ENCODE results near the gene TUBGCP6. TPM values are rescaled to one million over a fixed set of nuclear protein-coding genes. Genes with fewer than 3 reads are reported as not detected.

The TUBGCP6 gene, protein sequence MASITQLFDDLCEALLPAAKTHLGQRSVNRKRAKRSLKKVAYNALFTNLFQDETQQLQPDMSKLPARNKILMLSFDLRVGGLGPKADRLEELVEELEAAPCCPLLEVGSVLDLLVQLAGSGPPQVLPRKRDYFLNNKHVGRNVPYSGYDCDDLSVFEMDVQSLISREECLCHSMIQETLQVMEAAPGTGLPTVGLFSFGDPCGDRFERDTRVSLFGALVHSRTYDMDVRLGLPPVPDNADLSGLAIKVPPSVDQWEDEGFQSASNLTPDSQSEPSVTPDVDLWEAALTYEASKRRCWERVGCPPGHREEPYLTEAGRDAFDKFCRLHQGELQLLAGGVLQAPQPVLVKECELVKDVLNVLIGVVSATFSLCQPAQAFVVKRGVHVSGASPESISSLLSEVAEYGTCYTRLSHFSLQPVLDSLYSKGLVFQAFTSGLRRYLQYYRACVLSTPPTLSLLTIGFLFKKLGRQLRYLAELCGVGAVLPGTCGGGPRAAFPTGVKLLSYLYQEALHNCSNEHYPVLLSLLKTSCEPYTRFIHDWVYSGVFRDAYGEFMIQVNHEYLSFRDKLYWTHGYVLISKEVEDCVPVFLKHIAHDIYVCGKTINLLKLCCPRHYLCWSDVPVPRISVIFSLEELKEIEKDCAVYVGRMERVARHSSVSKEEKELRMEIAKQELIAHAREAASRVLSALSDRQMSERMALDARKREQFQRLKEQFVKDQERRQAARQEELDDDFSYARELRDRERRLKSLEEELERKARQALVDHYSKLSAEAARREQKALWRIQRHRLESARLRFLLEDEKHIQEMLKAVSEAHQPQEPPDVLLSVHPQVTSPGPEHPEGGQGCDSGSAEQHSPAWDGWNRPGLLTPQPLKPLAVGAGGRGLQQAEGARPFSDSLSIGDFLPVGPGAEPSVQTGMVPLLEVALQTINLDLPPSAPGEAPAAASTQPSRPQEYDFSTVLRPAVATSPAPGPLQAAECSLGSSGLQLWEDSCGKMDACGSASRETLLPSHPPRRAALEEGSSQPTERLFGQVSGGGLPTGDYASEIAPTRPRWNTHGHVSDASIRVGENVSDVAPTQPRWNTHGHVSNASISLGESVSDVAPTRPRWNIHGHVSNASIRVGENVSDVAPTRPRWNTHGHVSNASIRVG (N-terminal part only)
- 14.5 and 25.8 TPM in 2 replicates for total RNA-seq

DNA sequence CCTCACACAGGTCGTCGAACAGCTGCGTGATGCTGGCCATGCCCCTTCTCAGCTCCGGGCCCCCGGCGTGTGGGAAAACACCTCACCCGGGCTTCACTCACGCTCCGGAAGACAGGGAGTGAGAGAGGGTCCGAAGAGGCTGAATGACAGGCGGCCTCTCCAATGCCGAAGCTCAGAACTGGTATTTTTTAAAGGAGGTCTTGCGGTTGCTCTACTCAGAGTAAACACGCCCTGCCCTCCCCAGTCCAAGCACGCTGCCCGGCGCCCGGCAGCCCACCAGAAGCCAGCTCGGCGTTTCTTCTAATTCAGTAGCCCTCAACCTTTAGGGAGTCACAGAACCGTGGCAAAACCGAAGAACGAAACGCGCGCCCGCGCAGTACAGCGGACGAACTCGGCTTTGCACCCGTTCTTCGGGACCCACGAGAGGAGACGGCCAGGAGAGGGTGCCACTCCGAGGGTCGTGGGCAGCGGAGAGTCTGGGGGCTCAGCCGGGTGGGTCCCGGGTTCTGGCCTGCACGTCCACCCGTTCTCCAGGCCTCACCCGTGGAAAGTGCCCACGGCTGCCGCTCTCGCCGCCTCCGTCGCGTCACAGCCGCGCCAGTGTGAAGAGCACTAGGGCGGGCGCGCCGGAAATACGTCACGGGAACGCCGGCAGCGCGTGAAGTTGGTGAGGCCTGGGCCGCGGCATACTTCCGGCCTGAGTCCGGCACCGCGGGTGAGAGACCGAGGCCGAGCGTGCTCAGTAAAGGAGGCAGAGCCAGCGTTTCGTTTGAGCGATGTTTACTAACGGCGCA is at the start of gene TUBGCP6:
Gene TUBGCP6, minus strand, starts transcription at position 604 of the 794 bp plus-strand sequence. Its CDS starts 564 bp downstream, at position 40.

DNA sequence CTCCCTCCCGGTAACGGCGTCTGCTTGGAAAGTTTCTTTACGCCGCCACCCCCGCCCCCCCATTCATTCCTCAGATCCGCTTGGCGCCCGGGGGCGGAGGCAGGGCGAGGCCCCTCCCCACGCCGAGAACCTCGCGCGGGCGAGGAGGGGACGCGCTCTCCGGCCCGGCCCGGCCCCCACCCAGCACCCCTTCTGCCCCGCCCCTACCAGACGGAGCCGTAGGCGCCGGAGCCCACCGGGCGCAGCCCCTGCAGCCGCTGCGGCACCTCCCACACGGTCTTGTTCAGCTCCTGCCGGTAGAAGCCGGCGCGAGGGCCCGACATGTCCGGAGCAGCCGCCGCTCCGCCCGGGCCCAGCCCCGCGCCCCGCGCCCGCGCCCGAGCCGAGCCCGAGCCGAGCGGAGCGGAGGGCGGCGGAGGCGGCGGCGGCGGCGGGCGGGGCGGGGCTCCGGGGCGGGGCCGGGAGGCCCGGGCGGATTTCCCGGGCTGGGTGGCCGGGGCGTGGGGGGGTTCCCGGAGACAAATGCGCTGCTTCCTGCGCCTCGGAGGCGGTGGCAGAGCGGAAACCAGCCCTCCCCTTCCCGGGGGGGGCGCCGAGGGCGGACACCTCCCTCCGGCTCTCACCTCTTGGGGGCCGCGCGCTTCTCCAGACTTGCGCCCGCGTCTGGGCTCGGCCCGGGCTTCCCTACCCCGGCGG is 25.3 kb upstream of the TUBGCP6 start, which contains the start of gene MAPK11:
Gene MAPK11, minus strand, starts transcription at position 411 of the 696 bp plus-strand sequence. Its CDS starts 88 bp downstream, at position 323.

DNA sequence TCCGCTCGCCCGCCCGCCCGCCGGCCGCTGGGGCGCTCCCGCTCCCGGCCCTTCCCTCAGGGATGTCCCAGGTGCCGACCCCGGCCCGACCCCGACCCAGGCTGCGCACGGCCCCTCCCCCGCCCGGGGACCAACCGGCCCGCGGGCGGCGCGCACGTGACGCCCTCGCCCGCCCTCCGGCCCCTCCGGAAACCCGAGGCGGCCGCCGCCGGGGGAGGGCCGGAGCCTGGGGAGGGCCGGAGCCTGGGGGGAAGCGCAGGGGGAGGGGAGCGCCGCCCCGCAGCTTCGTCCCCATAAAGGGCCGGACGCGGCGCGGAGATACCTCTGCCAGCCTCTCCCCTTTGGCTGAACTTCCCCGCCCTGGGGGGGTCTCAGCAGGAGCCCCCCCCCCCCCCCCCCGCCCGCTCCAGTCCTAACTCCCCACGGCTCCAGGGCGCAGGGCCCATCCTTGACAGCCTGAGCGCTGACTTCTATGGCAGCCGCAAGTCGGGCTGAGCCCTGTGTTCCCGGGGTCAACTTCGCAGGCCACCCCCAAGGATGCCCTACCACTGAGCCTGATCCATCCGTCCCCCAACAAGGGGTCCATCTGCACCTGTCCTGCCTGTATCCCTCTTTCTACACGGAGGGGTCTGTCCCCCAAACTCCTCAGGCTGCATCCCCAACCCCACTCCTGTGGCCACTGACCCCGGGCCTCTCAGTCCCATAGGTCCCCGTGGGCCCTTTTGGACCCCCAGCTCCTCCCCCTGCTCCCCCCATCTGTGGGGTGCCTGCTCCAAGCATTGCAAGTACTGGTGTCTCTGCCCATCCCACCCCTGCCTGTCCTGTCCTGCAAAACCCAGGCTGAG is 17.0 kb upstream of the TUBGCP6 start, which contains the start of gene MAPK12:
Gene MAPK12, minus strand, starts transcription at position 69 of the 845 bp plus-strand sequence. CDS start 174 bp downstream, outside the sequence.

DNA sequence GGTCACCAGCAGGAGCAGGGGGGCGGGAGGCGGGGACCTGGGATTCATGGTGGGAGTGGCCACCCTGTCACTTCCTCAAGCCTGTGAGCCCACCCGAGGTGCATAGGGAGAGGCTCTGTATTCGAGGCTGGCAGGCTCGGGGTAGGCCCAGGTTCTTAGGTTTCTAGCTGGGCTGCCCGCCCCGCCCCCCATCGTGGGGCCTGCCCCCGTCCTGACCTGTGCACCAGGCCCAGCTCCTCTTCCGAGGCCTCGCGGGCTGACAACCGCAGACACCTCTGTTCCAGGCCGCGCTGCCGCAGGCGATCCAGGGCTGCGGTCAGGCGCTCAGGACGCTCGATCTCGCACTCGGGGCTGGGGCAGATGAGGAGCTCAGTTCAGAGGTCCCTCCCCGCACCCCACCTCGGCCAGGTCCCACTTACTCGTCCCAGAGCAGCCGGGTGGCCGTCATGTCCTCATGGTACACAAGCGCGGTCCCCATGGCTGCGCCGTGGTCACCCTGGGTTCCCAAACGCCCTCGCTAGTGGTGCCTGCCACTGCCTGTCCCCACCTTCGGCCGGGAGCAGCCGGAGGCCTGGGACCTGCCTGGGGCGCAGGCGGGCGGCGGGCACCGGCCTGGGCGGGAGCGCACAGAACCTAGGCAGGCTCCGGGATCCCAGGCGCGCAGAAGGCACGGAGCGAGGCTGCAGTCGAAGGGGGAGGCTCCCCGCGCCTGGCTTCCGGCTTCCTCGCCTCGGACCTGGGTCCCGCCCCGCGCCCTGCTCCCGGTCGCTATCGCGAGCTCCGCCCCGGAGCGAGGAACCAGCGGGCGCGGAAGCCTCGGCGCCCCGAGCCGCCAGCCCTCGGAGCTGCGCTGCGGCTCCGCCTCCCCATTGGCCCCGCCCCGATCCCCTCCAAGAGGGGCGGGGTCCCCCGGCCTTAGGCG is 6.0 kb upstream of the TUBGCP6 start, which contains the start of gene HDAC10:
Gene HDAC10, minus strand, starts transcription at position 711 of the 922 bp plus-strand sequence. Its CDS starts 233 bp downstream, at position 478.

DNA sequence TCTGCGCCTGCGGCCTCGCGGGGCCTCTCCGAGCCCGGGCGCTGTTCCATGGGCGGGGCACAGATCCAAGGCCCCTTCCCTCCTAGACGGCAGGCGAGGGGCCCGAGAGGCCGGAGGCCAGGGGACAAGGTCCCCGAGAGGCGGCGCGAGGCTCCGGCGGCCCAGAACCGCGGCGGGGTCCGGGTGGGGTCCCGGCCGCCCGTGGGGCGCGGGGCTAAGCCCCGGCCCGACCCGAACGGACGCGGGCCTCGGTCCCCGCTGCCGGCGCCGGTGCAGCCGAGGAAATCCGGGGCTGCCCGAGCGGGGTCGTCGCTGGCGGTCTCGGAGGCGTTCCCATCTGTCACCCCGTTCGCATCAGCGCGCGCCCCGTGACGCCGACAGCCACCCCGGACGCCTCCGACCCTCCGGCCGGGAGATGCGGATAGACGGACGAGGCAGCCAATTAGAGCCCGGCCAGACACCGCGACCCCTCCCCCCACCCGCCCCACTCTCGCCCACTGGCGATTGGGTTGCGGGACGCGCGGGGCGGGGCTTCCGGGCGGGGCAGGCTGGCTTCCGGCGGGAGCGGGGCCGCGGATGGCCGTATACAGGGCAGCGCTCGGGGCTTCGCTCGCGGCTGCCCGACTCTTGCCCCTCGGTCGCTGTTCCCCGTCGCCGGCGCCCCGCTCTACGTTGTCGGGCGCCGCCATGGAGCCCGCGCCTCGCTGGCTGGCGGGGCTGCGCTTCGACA is 44.2 kb downstream of the TUBGCP6 start, which contains the start of gene SELENOO:
Gene SELENOO, plus strand, starts transcription at position 551 of the 730 bp plus-strand sequence. Its CDS starts 26 bp downstream, at position 577.

DNA sequence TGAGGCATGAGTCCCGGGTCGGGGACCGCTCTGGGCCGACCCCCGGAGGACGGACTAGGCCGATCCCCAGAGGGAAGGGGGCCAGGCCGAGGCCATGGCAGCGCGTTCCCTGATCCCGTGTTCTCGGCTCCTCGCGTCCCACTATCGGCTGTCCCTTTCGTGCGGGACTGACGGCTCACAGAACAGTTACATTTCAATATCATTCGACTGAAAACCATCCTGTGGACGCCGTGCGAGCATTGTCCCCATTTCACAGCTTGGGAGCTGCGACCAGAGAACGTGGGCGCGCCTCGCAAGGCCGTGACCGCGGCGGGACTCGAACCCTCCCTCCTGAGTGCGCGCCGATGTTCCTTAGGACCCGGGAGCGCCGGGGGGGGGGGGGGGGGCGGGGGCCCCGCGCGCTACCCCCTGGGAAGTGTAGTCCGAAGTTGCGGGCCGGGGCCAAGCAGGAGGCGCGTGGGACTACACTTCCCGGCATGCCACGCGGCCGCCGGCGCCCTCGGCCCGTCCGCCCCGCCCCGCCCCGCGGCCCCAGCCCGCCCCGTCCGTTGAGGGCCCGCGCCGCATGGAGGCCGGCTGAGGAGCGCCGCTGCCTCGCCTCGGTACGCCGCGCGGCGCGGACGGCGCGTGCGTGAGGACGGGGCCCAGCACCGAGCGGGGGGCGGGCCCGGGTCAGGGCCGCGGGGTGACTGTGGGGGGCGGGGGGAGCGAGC is 59.3 kb downstream of the TUBGCP6 start, which contains the start of gene TRABD:
Gene TRABD, plus strand, starts transcription at position 539 of the 713 bp plus-strand sequence. CDS start 7,148 bp downstream, outside the sequence.

DNA sequence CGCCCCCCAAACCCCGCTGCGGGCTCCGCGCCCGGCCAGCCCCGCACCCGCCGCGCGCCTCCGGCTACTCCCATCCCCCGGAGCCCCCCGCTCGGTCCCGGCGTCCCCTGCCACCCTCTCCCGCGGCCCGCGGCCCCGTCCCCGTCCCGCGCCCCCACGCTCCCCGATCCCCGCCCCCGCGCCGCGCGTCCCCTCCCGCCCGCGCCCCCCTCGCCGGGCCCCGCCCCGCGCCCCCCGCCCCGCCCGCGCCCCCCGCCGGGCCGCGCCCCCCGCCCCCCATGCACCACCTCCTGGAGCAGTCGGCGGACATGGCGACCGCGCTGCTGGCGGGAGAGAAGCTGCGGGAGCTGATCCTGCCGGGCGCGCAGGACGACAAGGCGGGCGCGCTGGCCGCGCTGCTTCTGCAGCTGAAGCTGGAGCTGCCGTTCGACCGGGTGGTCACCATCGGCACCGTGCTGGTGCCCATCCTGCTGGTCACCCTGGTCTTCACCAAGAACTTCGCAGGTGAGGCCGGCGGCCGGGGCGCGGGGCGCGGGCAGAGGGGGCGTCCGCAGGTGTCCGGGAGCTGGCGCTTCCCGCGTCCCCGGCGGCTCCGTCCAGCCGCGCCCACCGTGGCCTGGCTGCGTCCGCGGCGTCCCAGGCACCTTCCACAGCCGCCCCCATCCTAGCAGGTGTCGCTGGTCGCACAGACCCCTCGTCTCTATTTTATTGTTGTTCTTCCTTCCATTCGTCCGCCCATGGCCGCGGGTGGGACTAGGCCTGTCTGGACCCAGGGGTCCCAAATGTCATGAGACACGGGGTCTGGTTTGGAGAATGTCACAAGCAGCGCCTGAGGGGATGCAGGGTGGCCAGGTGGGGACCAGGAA is 74.1 kb downstream of the TUBGCP6 start, which contains the start of gene PANX2:
Gene PANX2, plus strand, starts transcription at position 279 of the 866 bp plus-strand sequence. Its CDS starts 0 bp downstream, at position 279.

Other genes with a start within 250 kb of the TUBGCP6 start
- not detected in 2 replicates for gene IL17REL, start 232.3 kb downstream of the TUBGCP6 start, total RNA-seq
- gene TTLL8, start 186.7 kb downstream of the TUBGCP6 start, total RNA-seq: not detected in 2 replicates
- gene MLC1, start 159.6 kb downstream of the TUBGCP6 start, total RNA-seq: 0.37 TPM in 1 of 2 replicates, not detected in the other
- 0.07 and 0.98 TPM in 2 replicates for gene MOV10L1, start 155.0 kb downstream of the TUBGCP6 start, total RNA-seq
- 0.46 and 0.71 TPM in 2 replicates for gene PANX2, start 74.3 kb downstream of the TUBGCP6 start, total RNA-seq
- 54.1 and 59.9 TPM in 2 replicates for gene TRABD, start 59.1 kb downstream of the TUBGCP6 start, total RNA-seq
- 54.4 and 60.5 TPM in 2 replicates for gene SELENOO, start 44.0 kb downstream of the TUBGCP6 start, total RNA-seq
- 26.7 and 37.4 TPM in 2 replicates for gene HDAC10, start 6.2 kb upstream of the TUBGCP6 start, total RNA-seq
- 17.8 and 19.5 TPM in 2 replicates for gene MAPK12, start 16.7 kb upstream of the TUBGCP6 start, total RNA-seq
- gene MAPK11, start 25.4 kb upstream of the TUBGCP6 start, total RNA-seq: 3.5 and 7.8 TPM in 2 replicates
- 184 and 221 TPM in 2 replicates for gene PLXNB2, start 62.6 kb upstream of the TUBGCP6 start, total RNA-seq
- gene DENND6B, start 82.0 kb upstream of the TUBGCP6 start, total RNA-seq: 0.37 and 1.3 TPM in 2 replicates
- 45.2 and 49.7 TPM in 2 replicates for gene PPP6R2, start 98.3 kb upstream of the TUBGCP6 start, total RNA-seq
- gene SBF1, start 230.0 kb upstream of the TUBGCP6 start, total RNA-seq: 62.7 and 82.7 TPM in 2 replicates
- 1.4 and 1.6 TPM in 2 replicates for gene ADM2, start 236.5 kb upstream of the TUBGCP6 start, total RNA-seq
- not detected in 2 replicates for gene MIOX, start 241.8 kb upstream of the TUBGCP6 start, total RNA-seq

All from airway epithelial cell (primary cell).